ENCODE data around the gene CGB7. TPM values are rescaled to one million over a fixed set of nuclear protein-coding genes. Genes with fewer than 3 reads are reported as not detected.

Gene CGB7
- total and polyA plus RNA-seq, 2 of the 13 experiments (the other 11 are each of a cell fraction or from before 2014, with no cell fraction given), result 0.07 TPM; not detected in 1

DNA sequence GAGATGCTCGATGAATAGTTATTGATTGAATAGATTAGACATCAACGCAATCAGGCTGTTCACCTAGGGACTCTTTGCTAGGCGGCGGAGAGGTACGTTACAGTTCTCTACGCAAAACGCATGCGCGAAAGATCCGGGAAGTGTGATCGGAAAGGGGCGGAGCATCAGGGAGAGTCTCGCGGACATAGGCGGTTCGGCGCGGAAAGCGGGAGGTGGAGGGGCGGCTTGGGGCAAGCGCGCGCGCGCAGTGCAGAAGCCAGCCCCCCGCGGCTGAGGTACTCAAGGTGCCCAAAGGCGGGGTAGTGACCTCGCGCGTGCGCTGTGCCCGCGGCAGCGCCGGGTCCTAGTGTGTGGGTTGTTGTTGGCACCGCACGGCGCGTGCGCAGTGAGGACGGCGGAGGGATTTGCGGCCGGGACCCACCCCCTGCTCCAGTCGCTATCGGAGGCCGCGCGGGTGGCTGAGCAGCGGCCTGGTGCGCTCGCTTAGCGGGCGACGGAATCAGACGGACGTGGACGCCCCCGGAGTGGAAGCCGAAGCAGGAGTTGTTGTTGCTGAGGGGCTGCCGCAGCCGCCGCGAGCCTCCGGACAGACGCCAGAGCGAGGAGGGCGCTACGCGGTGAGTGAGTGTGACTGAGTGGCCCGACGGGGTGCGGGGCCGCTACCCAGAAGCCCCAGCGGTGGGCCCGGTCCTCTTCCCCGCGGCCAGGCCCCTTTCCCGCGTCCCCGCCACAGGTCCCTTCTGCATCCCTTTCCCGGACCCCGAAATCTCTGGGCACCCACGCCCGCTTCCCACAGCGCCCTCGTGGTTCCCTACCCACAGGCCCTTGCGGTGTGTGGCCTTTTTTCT lies 27.7 kb upstream of the CGB7 start, which contains the start of gene SNRNP70 (continued):
- TF ChIP-seq FIP1L1 (IDR thresholded peaks at IDR 0.05; ENCODE audit: borderline replicate concordance, insufficient read depth, low read depth, low read length), result no peak
- TF ChIP-seq ZNF530 (CRISPR knock-in tag; IDR thresholded peaks at IDR 0.05; ENCODE audit: low read depth), result no peak
- peak; percentile 80; the same call in 1 of the 2 replicates for TF ChIP-seq KMT2A (CRISPR knock-in tag; IDR thresholded peaks at IDR 0.05)
- no peak for TF ChIP-seq SYNCRIP (IDR thresholded peaks at IDR 0.05; ENCODE audit: insufficient read depth, low read depth, low read length)
- TF ChIP-seq ZNF326 (CRISPR knock-in tag; IDR thresholded peaks at IDR 0.05; ENCODE audit: borderline replicate concordance), result no peak
- TF ChIP-seq ZNF335 (CRISPR knock-in tag; IDR thresholded peaks at IDR 0.05), result peak; percentile 70; the same call in 1 of the 2 replicates
- TF ChIP-seq, protein P1, sequence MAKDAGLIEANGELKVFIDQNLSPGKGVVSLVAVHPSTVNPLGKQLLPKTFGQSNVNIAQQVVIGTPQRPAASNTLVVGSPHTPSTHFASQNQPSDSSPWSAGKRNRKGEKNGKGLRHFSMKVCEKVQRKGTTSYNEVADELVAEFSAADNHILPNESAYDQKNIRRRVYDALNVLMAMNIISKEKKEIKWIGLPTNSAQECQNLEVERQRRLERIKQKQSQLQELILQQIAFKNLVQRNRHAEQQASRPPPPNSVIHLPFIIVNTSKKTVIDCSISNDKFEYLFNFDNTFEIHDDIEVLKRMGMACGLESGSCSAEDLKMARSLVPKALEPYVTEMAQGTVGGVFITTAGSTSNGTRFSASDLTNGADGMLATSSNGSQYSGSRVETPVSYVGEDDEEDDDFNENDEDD (CRISPR knock-in tag; IDR thresholded peaks at IDR 0.05; ENCODE audit: borderline replicate concordance), result peak; percentile 70; the same call in 1 of the 2 replicates
- peak; percentile 81 for TF ChIP-seq SRSF1 (optimal IDR thresholded peaks at IDR 0.05; ENCODE audit: low read depth, low read length)
- TF ChIP-seq ZNF432 (CRISPR knock-in tag; IDR thresholded peaks at IDR 0.05; ENCODE audit: borderline replicate concordance), result peak; percentile 87; the same call in 1 of the 2 replicates
- 0 out of 2 replicates have a peak, but pooled peaks have one; percentile 41 for TF ChIP-seq ZNF749 (CRISPR knock-in tag; IDR thresholded peaks at IDR 0.05; ENCODE audit: borderline replicate concordance)
- TF ChIP-seq ZBTB44 (CRISPR knock-in tag; IDR thresholded peaks at IDR 0.05), result 0 out of 2 replicates have a peak, but pooled peaks have one; percentile 69
- TF ChIP-seq, protein P2, sequence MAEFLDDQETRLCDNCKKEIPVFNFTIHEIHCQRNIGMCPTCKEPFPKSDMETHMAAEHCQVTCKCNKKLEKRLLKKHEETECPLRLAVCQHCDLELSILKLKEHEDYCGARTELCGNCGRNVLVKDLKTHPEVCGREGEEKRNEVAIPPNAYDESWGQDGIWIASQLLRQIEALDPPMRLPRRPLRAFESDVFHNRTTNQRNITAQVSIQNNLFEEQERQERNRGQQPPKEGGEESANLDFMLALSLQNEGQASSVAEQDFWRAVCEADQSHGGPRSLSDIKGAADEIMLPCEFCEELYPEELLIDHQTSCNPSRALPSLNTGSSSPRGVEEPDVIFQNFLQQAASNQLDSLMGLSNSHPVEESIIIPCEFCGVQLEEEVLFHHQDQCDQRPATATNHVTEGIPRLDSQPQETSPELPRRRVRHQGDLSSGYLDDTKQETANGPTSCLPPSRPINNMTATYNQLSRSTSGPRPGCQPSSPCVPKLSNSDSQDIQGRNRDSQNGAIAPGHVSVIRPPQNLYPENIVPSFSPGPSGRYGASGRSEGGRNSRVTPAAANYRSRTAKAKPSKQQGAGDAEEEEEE (CRISPR knock-in tag; IDR thresholded peaks at IDR 0.05; ENCODE audit: borderline replicate concordance), result no peak
- no peak; the same call in 1 of the 2 replicates for TF ChIP-seq ZNF564 (CRISPR knock-in tag; IDR thresholded peaks at IDR 0.05)
- peak; percentile 51; the same call in 1 of the 2 replicates for TF ChIP-seq ZBTB7B (CRISPR knock-in tag; IDR thresholded peaks at IDR 0.05)
- peak; percentile 92 for TF ChIP-seq ZNF776 (CRISPR knock-in tag; IDR thresholded peaks at IDR 0.05)
- peak; percentile 94 for TF ChIP-seq MYPOP (CRISPR knock-in tag; IDR thresholded peaks at IDR 0.05)
- TF ChIP-seq HNRNPL (IDR thresholded peaks at IDR 0.05; ENCODE audit: low read depth, low read length), result peak; percentile 47; the same call in 1 of the 2 replicates
- no peak for TF ChIP-seq NFATC3 (CRISPR knock-in tag; IDR thresholded peaks at IDR 0.05)
- TF ChIP-seq ZNF652 (CRISPR knock-in tag; IDR thresholded peaks at IDR 0.05; ENCODE audit: borderline replicate concordance, low read depth), result 0 out of 2 replicates have a peak, but pooled peaks have one; percentile 17
- peak; percentile 57; the same call in 1 of the 2 replicates for TF ChIP-seq RXRB (CRISPR knock-in tag; IDR thresholded peaks at IDR 0.05; ENCODE audit: borderline replicate concordance)
- peak; percentile 50; the same call in 1 of the 2 replicates for TF ChIP-seq ZNF556 (CRISPR knock-in tag; IDR thresholded peaks at IDR 0.05; ENCODE audit: borderline replicate concordance)
- peak; percentile 62; the same call in 1 of the 2 replicates for TF ChIP-seq MAF1 (CRISPR knock-in tag; IDR thresholded peaks at IDR 0.05; ENCODE audit: borderline replicate concordance)
- TF ChIP-seq NR2C2 (CRISPR knock-in tag; IDR thresholded peaks at IDR 0.05; ENCODE audit: borderline replicate concordance), result peak; percentile 73
